Endothelial cell (in vitro differentiated cells): ENCODE measurements around the gene ADORA1. TPM values are rescaled to one million over a fixed set of nuclear protein-coding genes. Genes with fewer than 3 reads are reported as not detected.
A peak's percentile ranks its signal among the peaks of the same experiment; 100 is the strongest.

Experiments used
- DNase-seq: peaks from one replicate; pipeline ENCODE4 v3.0.0; 2021; ENCODE audit warnings: low spot score
- H3K27ac Mint-ChIP-seq: one replicate; pipeline ENCODE4 v1.8.0; 2021; ENCODE audit warnings: mixed read lengths, inconsistent platforms; ENCODE audit not compliant: unreplicated experiment
- H3K27me3 Mint-ChIP-seq: one replicate; pipeline ENCODE4 v1.8.0; 2021; ENCODE audit warnings: mild to moderate bottlenecking, moderate library complexity, mixed read lengths, inconsistent platforms; ENCODE audit not compliant: unreplicated experiment
- H3K36me3 Mint-ChIP-seq: one replicate; pipeline ENCODE4 v1.8.0; 2021; ENCODE audit warnings: mild to moderate bottlenecking, low read depth, mixed read lengths, inconsistent platforms; ENCODE audit not compliant: unreplicated experiment
- H3K4me1 Mint-ChIP-seq: one replicate; pipeline ENCODE4 v1.8.0; 2021; ENCODE audit warnings: mild to moderate bottlenecking, mixed read lengths, inconsistent platforms; ENCODE audit not compliant: unreplicated experiment
- H3K4me3 Mint-ChIP-seq: one replicate; pipeline ENCODE4 v1.8.0; 2021; ENCODE audit warnings: mild to moderate bottlenecking, mixed read lengths, inconsistent platforms; ENCODE audit not compliant: unreplicated experiment
- H3K9me3 Mint-ChIP-seq: one replicate; pipeline ENCODE4 v1.8.0; 2021; ENCODE audit warnings: mixed read lengths, inconsistent platforms; ENCODE audit not compliant: unreplicated experiment
- CTCF ChIP-seq: fragments of 200-600 bp; sonication (generic); IDR thresholded peaks from one replicate; pipeline ENCODE4 v1.5.0; 2021; ENCODE audit warnings: antibody characterized with exemption; ENCODE audit not compliant: unreplicated experiment
- total RNA-seq: library from RNA; stranded (reverse); fragmentation: NEBNext Ultra II Directional; extraction: Animal tissue kit (Norgen Biotek cat#: 25700); gene quantifications from one replicate; pipeline ENCODE4 v1.2.1, GENCODE V29; 2021; ENCODE audit not compliant: unreplicated experiment

The ADORA1 gene
- total RNA-seq, 1 donor from 2014 or later = 16.3 TPM

- H3K27me3 Mint-ChIP-seq = peaks cover 5% of the 10 kb centered on the region
- H3K9me3 Mint-ChIP-seq = no peaks in the 10 kb centered on the region
- H3K4me3 Mint-ChIP-seq = no peak overlapping the region
- H3K4me1 Mint-ChIP-seq = peaks cover 63% of the 10 kb centered on the region
- no peak for DNase-seq
- peaks cover 6% of the 10 kb centered on the region for H3K36me3 Mint-ChIP-seq
- no peak for TF ChIP-seq CTCF
- no peak overlapping the region for H3K27ac Mint-ChIP-seq
Measured at GRCh38 chr1:203148579-203148978, 21.1 kb downstream of the ADORA1 start.

- DNase-seq = no peak
- Mint-ChIP-seq H3K4me1 (peaks cover 64% of the 10 kb centered on the region), H3K27me3 (peaks cover 3% of the 10 kb centered on the region), H3K4me3 (peak overlapping the region; percentile 9), H3K9me3 (no peaks in the 10 kb centered on the region), H3K36me3 (no peaks in the 10 kb centered on the region), H3K27ac (no peak overlapping the region)
- no peak for TF ChIP-seq CTCF
Measured at GRCh38 chr1:203149188-203149840, 21.8 kb downstream of the ADORA1 start.

- Mint-ChIP-seq H3K27me3 (peaks cover 3% of the 10 kb centered on the region), H3K9me3 (no peaks in the 10 kb centered on the region), H3K4me3 (no peak overlapping the region), H3K4me1 (peaks cover 61% of the 10 kb centered on the region), H3K36me3 (no peaks in the 10 kb centered on the region), H3K27ac (no peak overlapping the region)
- TF ChIP-seq CTCF = no peak
- no peak for DNase-seq
Measured at GRCh38 chr1:203150511-203151297, 23.2 kb downstream of the ADORA1 start.

GRCh38 chr1:203151362-203152157 is 24.0 kb downstream of the ADORA1 start:
- Mint-ChIP-seq H3K36me3 (no peaks in the 10 kb centered on the region), H3K9me3 (no peaks in the 10 kb centered on the region), H3K27me3 (peaks cover 6% of the 10 kb centered on the region), H3K4me3 (no peak overlapping the region), H3K4me1 (peaks cover 67% of the 10 kb centered on the region), H3K27ac (no peak overlapping the region)
- no peak for DNase-seq
- no peak for TF ChIP-seq CTCF
